Measurements from ENCODE around the gene KCNJ10.

Gene KCNJ10

GRCh38 chr1:160082926-160083325, 13.0 kb upstream of the KCNJ10 start:
- FAIRE-seq: no peak

GRCh38 chr1:160082487-160082886, 12.5 kb upstream of the KCNJ10 start:
- no peak for FAIRE-seq

- FAIRE-seq: no peak
These were observed 11.4 kb upstream of the KCNJ10 start, which contains the start of gene KCNJ9 for GRCh38 chr1:160081261-160081936. TSS of gene KCNJ9 (plus strand) at chr1:160081538. CDS start at chr1:160084031, 2,493 bp downstream.

DNA sequence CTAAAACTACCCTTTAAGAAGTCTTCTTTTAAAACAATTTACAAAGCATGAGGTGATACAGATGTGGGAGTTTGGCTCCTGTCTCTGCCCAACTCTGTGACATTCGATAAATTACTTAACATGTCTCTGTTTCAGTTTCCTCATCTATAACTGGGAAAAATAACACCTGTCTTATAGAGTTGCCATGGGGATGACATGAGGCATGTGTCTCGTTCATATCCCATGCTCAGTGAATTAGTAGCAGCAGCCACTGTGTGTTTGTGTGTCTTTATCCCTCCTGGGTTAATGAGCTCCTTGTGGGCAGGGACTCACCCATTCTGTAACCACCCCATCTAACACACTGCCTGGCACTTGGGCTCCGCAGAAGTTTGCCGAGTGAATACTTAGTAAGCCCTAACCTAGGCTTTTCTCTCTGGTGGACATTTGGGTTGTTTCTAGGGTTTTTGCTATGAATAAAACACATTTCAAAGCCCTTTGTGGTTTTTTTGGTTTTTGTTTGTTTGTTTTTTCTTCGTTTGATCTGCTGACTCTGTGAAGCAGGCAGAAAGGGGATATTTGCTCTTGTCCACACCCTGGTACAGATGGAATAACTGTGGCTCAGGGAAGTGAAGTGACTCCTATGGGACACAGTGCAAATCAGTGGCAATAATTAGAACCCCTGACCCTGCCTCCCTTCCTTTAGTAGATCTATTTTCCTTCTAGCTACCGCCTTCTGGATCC, 10.6 kb upstream of the KCNJ10 start:
- no peak for FAIRE-seq

- FAIRE-seq: no peak
These were observed 9.5 kb upstream of the KCNJ10 start for GRCh38 chr1:160079448-160079847.

DNA sequence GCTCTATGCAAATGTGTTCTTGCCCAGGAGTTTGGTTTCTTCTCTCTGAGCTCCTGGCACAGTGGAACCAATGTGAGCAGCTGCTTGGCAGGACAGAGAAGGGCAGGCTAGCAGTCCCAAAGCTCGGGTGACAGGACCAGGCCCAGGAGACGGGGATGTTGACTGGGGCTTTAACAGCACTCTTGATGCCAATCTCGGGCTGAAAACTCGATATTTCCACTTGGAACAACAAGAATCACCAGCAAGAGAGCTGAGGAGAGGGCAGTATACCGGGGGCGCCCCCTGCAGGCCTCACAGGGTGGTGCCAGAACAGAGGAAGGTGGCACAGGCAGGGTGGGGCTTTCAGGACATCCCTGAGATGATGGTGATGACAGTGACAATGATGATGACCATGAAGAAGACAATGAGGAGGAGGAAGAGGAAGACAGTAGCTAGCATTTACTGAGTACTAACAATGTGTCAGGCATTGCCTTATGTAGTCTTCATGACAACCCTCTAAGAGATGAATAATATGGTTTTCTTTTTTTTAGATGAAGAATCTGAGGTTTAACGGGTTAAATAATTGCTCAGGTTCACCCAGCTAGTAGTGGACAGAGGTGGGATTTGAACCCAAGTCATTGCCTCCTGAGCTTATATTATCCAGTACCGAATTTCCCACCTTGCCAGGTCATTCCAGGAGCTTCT, 8.7 kb upstream of the KCNJ10 start:
- no peak for FAIRE-seq

DNA sequence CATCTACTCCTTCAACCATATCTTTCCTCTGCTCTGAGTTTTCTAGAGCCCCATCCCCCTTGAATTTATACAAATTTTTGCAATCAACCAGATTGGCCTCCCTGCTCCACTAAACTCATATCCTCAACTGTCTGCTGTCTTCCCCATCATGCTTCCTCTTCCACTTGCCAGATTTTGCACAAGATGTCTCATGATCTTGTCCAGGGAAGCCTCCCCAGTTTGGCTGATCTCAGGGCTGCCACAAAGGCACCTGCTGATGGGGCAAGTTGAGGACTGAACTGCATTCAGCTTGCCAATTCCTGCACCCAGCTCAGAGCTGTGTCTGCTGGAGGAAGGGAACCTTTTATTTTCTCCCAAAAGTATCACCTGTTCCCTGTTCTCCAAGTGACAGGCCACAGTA, 7.5 kb upstream of the KCNJ10 start:
- FAIRE-seq: no peak

- no peak for FAIRE-seq
These were observed 6.3 kb upstream of the KCNJ10 start for GRCh38 chr1:160076295-160076694.

- no peak for FAIRE-seq
These were observed 5.9 kb upstream of the KCNJ10 start for GRCh38 chr1:160075836-160076235.

DNA sequence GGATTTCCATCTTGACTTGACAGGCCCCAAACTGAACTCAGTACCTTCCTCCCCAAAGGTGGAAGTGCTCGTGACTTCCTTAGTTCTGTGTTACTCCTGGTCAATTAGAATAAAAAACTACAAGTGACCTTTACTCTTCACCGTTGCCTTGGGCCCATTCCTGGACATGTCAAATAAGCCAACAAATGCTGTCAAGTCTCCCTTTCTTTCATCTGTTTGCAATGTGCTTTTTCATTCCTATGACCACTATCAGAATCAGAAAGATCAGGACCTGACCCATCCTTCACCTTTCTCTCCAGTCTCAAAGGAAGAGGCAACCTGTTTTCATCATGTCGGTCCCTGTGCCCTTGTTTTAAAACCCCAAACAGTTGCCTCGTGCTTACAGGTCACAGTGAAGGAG, 4.9 kb upstream of the KCNJ10 start:
- FAIRE-seq: no peak

DNA sequence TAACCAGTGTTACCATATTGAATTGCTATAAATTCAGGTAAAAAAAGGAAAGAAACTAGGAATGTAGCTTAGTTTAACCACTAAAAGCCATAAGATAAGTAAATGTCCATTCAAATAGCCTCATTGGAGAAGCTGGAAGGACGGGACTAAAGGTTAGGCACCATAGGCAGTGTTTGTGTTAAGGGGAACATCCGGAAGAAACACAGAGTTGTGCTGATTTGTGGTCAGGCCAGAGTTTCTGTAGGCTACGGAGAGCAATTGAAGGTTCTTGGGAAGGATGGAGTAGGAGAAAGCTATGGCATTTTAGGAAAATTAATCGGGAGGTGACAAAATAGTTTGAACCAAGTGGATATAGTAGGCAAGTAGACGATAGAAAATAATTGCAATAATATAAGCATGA, 1.3 kb upstream of the KCNJ10 start:
- no peak for FAIRE-seq

GRCh38 chr1:160070243-160071163, 543 bp upstream of the KCNJ10 start:
- FAIRE-seq: no peak

DNA sequence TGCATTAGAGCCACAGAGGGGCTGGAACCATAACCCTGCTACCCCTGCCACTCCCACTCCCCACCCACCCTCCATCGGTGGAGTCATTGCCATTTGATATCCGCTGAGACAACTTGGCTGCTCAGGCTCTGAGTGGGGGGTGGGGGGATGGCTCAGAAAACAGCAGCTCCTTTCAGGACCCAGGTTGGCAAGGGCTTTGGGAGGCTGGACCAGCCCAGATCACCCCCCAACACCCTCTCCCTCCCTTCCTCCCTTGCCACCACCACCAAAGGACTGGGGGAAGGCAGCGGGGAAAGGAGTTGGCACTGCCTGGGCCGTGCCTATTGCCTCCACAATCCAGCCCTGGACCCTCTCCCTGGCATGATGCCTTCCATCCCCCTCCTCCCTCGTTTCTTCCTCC, 1.7 kb downstream of the KCNJ10 start:
- no peak for FAIRE-seq

DNA sequence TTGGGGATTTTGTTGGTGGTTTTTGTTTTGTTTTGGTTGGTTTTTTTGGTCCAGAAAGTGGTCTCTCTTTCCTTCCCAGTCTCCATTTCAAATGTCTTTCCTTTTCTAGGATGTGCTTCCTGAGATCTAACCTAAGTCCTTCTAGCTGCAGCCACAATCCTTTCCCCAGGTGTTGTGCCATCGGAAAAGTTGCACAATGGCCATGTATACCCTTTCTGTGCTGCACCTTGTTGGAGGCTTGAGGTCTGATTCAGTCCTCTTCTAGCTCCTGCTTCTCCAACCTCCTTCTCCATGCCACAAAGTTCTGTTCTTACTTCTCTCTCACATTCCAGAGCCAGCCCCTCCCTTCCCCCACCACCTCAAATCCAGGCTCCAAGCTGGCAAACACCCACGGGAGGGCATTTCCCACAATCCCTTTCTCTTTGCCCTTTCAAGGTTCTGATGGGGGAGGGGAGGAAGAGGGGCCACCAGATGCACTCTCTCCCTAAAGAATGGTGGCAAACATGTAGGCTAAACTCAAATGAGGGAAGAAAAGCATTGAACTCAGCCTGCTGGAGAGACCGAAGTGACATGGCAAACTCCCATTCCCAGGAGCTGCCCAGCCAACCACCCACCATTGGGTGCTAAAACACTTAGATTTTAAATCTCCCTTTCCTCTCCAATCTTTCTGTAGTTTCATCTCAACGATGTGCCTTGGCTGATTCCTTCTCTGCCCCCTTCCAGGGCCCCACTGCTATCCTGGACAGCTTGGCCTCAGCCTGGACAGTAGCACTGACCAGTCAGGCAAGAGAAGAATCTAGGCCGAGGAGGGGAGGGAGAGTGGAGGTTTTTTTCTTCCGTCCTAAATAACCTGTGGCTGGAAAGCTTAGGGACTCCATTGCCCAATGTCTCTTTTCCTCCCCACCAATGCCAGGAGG, 2.9 kb downstream of the KCNJ10 start:
- no peak for FAIRE-seq

DNA sequence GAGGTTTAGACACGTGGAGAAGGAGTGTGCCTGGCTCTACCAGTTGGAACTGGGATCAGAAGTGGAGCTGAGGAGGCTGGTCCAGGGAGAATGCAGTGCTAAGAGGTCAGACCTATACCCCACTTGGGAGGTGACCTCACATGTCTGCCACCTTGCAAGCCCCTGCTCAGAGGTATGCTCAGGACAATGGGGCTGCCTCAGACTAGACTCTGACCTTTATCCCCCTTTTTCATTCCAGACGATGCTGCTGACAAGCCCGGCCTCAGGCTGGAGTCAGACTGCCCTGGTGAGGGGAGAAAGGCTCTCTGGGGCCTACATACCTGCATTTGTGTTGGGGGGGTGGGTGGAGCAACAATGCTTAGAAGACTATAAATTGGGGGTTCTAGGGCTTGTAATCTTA, 5.2 kb downstream of the KCNJ10 start:
- FAIRE-seq: no peak

DNA sequence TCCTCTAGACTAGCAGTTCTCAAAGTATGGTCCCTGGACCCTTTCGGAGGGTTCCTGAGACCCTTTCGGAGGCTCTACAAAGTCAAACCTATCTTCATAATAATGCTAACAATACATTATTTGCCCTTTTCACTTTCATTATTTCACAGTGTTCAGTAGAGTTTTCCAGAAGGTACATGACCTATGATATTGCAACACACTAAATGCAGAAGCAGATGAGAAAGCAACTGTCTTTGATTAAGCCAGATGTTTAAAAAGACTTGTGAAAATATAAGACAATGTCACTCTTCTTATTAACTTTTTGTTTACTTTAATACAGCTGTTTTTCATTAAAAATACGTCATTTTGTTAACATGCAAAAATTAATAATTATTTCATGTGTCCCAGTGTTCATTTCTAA, 5.8 kb downstream of the KCNJ10 start:
- no peak for FAIRE-seq

GRCh38 chr1:160063176-160063575, 6.8 kb downstream of the KCNJ10 start:
- FAIRE-seq: no peak

GRCh38 chr1:160062230-160062532, 7.8 kb downstream of the KCNJ10 start:
- FAIRE-seq: no peak

DNA sequence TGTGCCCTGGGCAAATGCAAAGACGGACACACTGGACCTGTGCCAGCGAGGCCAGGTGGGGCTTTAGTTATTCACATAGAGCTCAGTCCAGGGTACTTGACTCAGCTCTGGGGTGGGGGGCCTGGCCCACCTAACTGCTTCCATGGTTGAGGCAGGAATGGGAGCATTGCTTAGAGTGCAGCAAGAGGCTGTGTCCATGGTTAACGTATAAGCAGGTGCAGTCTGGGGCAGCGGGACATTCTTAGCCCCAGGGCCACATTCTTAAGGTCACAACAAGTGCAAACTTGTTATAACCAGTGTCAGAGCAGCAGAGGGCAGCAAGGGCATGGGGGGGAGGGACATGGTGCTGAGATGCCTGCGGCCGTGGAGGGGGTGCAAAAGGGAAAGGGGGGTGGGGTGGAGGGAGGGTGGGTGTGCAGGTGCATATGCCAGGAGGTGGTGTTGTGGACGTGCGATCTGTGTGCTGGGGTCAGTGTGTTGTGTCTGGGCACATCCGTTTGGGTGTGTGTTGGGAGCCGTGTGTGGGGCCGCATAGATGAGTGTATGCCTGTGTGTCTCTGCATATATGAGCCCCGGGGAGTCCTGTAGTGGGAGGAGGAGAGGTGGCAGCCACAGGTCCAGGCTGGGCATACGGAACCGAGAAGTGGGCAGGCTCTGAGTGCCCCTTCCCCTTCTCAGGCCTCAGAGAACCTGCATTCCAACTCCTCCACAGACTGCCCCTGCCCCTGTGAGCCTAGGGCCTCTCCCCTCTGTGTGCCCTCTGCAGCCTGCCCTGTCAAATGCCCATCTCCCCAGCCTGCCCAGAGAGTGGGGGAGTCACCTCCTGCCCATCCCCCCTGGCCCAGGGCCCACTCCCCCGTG, 8.4 kb downstream of the KCNJ10 start:
- FAIRE-seq: no peak

DNA sequence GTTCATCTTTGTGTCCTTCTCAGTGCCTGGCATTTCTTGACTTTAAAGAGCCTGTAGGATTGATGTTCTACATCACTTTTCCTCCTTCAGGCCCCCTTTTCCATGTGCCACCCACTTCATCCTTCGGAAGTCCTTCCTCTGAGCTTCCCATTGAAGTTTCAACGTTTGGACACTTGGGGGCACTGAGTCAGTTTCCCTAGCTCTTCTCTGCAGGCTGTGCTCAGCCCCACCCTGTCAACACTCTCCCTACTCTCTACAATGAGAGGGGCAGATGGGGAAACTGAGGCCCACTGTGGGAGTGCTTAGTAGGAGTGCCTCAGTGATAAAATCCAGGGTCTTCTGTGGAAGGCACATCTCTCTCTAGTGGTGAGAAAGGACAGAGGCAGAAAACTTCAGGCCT, 11.9 kb downstream of the KCNJ10 start:
- no peak for FAIRE-seq

- no peak for FAIRE-seq
These were observed 13.3 kb downstream of the KCNJ10 start for GRCh38 chr1:160056648-160057169.

All from A204.1 (cell line).